ENCODE measurements around the gene ZNF382.

GRCh38 chr19:36652958-36653357 is 47.8 kb downstream of the ZNF382 start:
- TF ChIP-seq CTCF (conservative IDR thresholded peaks at IDR 0.05) (no peak), EZH2 (IDR thresholded peaks at IDR 0.05; ENCODE audit: low read depth) (no peak)
